Hepatocyte (in vitro differentiated cells): ENCODE measurements around the gene ROR2.

Experiments
- EZH2 ChIP-seq: fragments of 200-600 bp; sonication (generic); IDR thresholded peaks from 2 replicates; pipeline ENCODE4 v1.6.1; 2016; ENCODE audit warnings: antibody characterized with exemption, mild to moderate bottlenecking, borderline replicate concordance
- TF ChIP-seq, protein P1 (sequence below): fragments of 200-600 bp; sonication (generic); IDR thresholded peaks from 2 replicates; pipeline ENCODE4 v1.5.1; 2016; ENCODE audit warnings: antibody characterized with exemption, mild to moderate bottlenecking; ENCODE audit not compliant: poor library complexity

DNA sequence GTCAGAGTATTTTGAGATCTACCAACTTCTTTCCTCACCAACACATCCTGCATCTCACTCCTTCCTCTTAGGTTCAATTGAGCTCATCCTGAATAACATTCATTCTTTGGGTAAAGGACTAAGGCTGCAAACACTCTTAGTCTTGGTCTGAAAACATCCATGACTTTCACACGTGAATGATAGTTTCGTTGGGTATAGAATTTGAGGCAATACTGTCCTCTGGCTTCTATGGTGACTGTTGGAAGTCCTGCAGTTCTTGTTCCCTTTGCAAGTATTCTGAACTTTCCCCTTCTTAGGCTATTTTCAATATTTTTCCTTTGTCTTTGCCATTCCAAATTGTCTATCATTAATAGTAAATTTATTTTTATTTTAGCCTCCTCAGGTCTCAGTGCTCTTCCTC, 185.4 kb downstream of the ROR2 start:
- TF ChIP-seq, protein P1, sequence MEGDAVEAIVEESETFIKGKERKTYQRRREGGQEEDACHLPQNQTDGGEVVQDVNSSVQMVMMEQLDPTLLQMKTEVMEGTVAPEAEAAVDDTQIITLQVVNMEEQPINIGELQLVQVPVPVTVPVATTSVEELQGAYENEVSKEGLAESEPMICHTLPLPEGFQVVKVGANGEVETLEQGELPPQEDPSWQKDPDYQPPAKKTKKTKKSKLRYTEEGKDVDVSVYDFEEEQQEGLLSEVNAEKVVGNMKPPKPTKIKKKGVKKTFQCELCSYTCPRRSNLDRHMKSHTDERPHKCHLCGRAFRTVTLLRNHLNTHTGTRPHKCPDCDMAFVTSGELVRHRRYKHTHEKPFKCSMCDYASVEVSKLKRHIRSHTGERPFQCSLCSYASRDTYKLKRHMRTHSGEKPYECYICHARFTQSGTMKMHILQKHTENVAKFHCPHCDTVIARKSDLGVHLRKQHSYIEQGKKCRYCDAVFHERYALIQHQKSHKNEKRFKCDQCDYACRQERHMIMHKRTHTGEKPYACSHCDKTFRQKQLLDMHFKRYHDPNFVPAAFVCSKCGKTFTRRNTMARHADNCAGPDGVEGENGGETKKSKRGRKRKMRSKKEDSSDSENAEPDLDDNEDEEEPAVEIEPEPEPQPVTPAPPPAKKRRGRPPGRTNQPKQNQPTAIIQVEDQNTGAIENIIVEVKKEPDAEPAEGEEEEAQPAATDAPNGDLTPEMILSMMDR = no peak
- no peak for TF ChIP-seq EZH2
